Measurements from ENCODE around the gene MID1.

MID1 gene

DNA sequence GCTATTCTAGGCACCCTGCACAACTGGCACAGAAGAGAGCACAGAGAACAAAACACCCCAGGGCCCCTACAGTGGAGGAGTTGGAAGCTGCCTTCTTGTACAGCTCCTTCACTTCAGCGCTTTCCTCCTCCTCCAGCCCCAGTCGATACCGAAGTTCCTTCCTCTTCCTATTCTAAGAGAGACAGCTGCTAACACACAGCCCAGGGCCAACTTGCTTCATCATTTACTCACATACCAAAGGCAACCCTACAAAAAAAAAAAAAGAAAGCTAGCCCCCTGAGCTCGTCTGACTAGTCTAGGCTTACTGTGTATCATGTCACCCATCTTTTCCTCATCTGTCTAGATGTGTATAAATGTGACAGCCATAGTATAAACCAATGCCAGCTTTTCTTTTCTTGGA lies 64.5 kb downstream of the MID1 start:
- TF ChIP-seq, protein P1, sequence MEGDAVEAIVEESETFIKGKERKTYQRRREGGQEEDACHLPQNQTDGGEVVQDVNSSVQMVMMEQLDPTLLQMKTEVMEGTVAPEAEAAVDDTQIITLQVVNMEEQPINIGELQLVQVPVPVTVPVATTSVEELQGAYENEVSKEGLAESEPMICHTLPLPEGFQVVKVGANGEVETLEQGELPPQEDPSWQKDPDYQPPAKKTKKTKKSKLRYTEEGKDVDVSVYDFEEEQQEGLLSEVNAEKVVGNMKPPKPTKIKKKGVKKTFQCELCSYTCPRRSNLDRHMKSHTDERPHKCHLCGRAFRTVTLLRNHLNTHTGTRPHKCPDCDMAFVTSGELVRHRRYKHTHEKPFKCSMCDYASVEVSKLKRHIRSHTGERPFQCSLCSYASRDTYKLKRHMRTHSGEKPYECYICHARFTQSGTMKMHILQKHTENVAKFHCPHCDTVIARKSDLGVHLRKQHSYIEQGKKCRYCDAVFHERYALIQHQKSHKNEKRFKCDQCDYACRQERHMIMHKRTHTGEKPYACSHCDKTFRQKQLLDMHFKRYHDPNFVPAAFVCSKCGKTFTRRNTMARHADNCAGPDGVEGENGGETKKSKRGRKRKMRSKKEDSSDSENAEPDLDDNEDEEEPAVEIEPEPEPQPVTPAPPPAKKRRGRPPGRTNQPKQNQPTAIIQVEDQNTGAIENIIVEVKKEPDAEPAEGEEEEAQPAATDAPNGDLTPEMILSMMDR (IDR thresholded peaks at IDR 0.05; ENCODE audit: insufficient read depth, missing control alignments), result no peak
- no peak for DNase-seq (ENCODE audit: insufficient read length, low spot score)
- FAIRE-seq, result no peak

DNA sequence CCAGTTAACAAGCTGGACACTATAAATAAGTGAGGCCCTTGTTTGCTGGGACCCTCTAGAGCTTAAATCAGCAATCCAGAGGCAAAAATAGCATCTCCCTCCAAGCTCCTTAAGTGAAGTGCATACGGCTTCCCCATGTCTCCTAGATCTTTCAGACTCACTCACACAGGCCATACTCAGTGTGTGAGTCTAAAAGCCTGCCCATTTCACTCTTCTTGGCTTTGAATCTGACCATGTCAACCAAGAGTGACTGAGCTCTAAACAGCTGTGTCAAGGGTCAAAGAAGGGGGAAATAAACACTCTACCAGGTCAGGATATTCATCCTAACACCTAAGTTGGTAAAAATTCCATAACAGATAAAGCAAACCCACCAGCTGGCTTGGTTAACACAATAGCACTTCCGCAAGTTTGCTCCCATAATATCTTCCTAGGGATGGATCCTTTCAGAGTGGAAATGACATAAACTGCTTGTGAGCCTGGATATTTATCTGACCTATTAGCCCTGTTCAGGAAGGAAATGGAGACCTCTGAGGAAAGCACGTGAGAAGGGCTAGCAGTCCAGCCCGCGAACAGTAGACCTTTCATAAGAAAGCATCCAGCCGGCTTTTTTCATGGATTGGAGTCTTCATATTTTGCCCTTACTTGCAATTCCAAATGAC lies 65.6 kb downstream of the MID1 start:
- FAIRE-seq, result no peak
- DNase-seq (ENCODE audit: insufficient read length, low spot score), result no peak
- TF ChIP-seq, protein P1 (IDR thresholded peaks at IDR 0.05; ENCODE audit: insufficient read depth, missing control alignments), result no peak

DNA sequence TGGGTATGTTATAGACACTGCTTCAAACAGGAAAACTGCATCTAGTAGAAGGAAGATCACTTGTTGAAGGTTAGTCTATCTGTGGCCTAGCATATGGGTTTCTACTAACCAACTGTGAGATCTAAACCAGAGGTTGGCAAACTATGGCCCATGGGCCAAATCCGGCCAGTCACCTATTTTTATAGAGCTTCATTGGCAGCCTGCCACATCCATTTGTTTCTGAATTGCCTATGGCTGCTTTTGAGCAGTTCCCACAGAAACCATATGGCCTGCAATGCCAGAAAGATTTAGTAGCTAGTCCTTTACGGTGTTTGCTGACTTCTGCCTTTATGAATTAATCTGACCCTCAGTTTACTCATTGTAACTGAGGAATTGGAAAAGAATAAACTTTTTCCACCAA lies 71.1 kb downstream of the MID1 start:
- no peak for FAIRE-seq
- no peak for DNase-seq (ENCODE audit: insufficient read length, low spot score)
- TF ChIP-seq, protein P1 (IDR thresholded peaks at IDR 0.05; ENCODE audit: insufficient read depth, missing control alignments), result no peak

DNA sequence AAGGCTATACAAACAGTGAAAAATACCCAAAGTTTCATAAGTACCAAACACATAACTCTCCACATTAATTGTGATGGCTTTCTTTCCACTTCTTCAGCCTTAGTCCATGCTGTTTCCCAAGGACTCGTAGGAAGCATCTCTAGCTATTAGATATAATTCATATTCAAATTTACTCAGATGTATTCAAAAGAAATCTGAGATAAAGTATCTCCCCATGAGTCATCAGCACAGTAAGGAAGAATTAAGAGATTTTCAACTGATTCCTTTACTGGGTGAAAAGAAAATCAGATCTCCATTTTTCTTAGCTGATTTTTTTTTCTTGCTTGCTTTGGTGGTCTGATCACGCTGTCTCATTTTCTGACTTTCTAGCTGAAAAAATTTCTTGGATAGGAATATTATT lies 71.7 kb downstream of the MID1 start:
- FAIRE-seq (no peak), DNase-seq (ENCODE audit: insufficient read length, low spot score) (no peak)
- TF ChIP-seq, protein P1 (IDR thresholded peaks at IDR 0.05; ENCODE audit: insufficient read depth, missing control alignments), result no peak

DNA sequence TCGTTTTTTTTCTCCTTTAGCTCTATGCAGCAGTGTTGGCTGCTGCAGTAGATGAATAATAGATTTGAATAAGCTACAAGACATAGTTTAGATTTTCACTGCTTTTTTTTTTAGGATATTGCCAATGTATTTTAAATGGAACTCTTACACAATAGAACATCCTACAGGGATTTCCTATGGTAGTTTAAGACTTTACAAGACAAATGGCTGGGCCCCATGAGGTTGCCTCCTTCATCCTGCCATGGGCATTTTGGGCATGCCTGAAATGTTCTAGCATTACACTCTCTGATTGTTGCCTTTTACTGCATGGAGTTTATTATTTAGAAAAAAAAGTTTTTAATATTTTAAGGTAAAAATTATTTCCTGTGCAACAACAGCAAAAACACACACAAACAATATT lies 74.5 kb downstream of the MID1 start:
- FAIRE-seq (no peak), DNase-seq (ENCODE audit: insufficient read length, low spot score) (no peak)
- TF ChIP-seq, protein P1 (IDR thresholded peaks at IDR 0.05; ENCODE audit: insufficient read depth, missing control alignments), result no peak

DNA sequence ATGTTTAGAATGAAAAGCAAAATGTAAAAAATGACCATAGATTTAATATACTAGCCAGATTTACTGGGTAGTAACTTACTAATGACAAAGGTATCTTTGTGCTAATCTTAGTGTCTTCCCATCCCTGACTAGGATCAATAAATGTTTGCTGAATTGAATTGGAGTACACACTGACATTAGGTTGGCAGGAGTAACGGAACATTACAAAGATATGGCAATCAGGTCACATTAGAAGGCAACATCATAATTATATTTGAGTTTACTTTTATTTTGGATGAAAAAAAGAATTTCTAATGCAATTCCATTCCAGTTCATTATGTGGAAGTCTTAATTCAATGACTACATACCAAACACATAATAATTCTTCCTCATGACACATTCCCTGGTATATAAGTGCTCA lies 77.8 kb downstream of the MID1 start:
- FAIRE-seq, result no peak

DNA sequence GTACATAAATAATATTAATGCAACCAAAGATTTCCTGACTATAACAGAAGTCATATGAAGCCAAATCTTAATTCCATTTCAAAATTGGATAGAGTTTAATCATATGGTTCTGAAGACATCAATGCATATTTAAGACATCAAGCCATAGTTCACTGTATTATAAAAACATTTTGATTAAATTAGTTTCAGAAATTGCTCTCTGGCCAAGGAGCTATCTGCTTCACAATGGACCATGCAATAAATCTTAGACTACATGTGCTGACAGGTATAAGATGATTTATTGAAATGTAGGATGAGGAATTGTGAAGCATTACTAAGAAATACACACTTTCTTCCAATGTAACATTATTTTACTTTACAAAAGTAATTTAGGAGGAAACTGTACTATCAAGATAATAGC lies 81.6 kb downstream of the MID1 start:
- TF ChIP-seq, protein P1 (IDR thresholded peaks at IDR 0.05; ENCODE audit: insufficient read depth, missing control alignments), result no peak
- DNase-seq (ENCODE audit: insufficient read length, low spot score), result no peak
- FAIRE-seq, result no peak

More for the DNA sequence above, 77.8 kb downstream of the MID1 start:
- TF ChIP-seq, protein P1 (IDR thresholded peaks at IDR 0.05; ENCODE audit: insufficient read depth, missing control alignments), result no peak
- DNase-seq (ENCODE audit: insufficient read length, low spot score), result no peak
